H1 (cell line): Measurements from ENCODE around the gene DAW1. TPM values are rescaled to one million over a fixed set of nuclear protein-coding genes. Genes with fewer than 3 reads are reported as not detected.

Source experiments
- CTCF ChIA-PET: fragments of 300-600 bp; sonication (Branson Sonifier 250); formaldehyde crosslinking; loops from one replicate; lab custom pipeline; 2021; ENCODE audit not compliant: partially characterized antibody; lab: Charles Lee
- POLR2A ChIA-PET: fragments of 300-600 bp; sonication (Branson Sonifier 250); formaldehyde crosslinking; loops from one replicate; lab custom pipeline; 2021; ENCODE audit warnings: inconsistent platforms; ENCODE audit not compliant: partially characterized antibody; lab: Charles Lee
- DNase-seq, 2 experiments: peaks; one replicate each; pipeline versions ENCODE4 v3.0.0 to v3.0.0-alpha.2; 2010 to 2022; ENCODE audit warnings: low spot score in 2 of 2, low read depth in 1 of 2, mixed read lengths in 1 of 2
- FAIRE-seq: peaks from 2 replicates; lab custom pipeline; 2011; peaks lifted over from hg19 to GRCh38; lab: Jason Lieb, UNC
- H2AFZ ChIP-seq: 2 replicates; pipeline ENCODE4 v1.8.1; 2012; ENCODE audit warnings: low read length, inconsistent platforms
- H2AK5ac ChIP-seq: 2 replicates; pipeline ENCODE4 v1.6.1; 2013; ENCODE audit warnings: low read depth, low read length
- H2BK120ac ChIP-seq: replicated peaks from 2 replicates; pipeline ENCODE3; 2013; ENCODE audit warnings: low read depth, low read length, inconsistent platforms
- H2BK12ac ChIP-seq: 2 replicates; pipeline ENCODE4 v1.6.1; 2013; ENCODE audit warnings: low read depth, low read length
- H2BK15ac ChIP-seq: 2 replicates; pipeline ENCODE4 v1.6.1; 2013; ENCODE audit warnings: low read length
- H2BK20ac ChIP-seq: 2 replicates; pipeline ENCODE4 v1.6.1; 2013; ENCODE audit warnings: low read length
- H2BK5ac ChIP-seq: 2 replicates; pipeline ENCODE4 v1.6.1; 2013; ENCODE audit warnings: low read depth, low read length
- H3K14ac ChIP-seq: 2 replicates; pipeline ENCODE4 v1.6.1; 2013; ENCODE audit warnings: inconsistent platforms; ENCODE audit not compliant: insufficient read length
- H3K18ac ChIP-seq: 2 replicates; pipeline ENCODE4 v1.6.1; 2013; ENCODE audit warnings: low read length; ENCODE audit errors: extremely low read depth
- H3K23ac ChIP-seq: 2 replicates; pipeline ENCODE4 v1.6.1; 2013; ENCODE audit warnings: inconsistent platforms; ENCODE audit not compliant: insufficient read length
- H3K23me2 ChIP-seq: 2 replicates; pipeline ENCODE4 v1.6.1; 2013; ENCODE audit warnings: low read depth, low read length
- H3K27ac ChIP-seq: 2 replicates; pipeline ENCODE4 v1.6.1; 2011; ENCODE audit warnings: low read depth, low read length, inconsistent platforms
- H3K27me3 ChIP-seq, 4 experiments: replicated peaks in 1 of 4; 1 replicate in 1 of 4; 2 replicates in 3 of 4; pipeline versions ENCODE4 v1.6.1 to v1.8.1; 2011 to 2013; ENCODE audit warnings: low read length in 3 of 4, mild to moderate bottlenecking in 3 of 4, inconsistent platforms in 2 of 4, mixed read lengths in 2 of 4, moderate library complexity in 1 of 4; ENCODE audit not compliant: control insufficient read depth in 3 of 4, insufficient read depth in 3 of 4; ENCODE audit errors: extremely low read depth in 1 of 4
- H3K36me3 ChIP-seq, 4 experiments: 2 replicates each; pipeline versions ENCODE4 v1.6.1 to v1.8.1; 2011 to 2013; ENCODE audit warnings: mild to moderate bottlenecking in 4 of 4, low read length in 3 of 4, moderate library complexity in 2 of 4, control low read depth in 1 of 4, inconsistent platforms in 1 of 4; ENCODE audit not compliant: insufficient read depth in 4 of 4, control insufficient read depth in 2 of 4
- H3K4ac ChIP-seq: replicated peaks from 2 replicates; pipeline ENCODE3; 2013; ENCODE audit warnings: low read length, low read depth, mixed read lengths, inconsistent platforms; ENCODE audit not compliant: insufficient read length
- H3K4me1 ChIP-seq, 4 experiments: replicated peaks in 1 of 4; 1 replicate in 1 of 4; 2 replicates in 3 of 4; pipeline versions ENCODE4 v1.6.1 to v1.8.1; 2011 to 2013; ENCODE audit warnings: low read length in 3 of 4, inconsistent platforms in 2 of 4, mixed read lengths in 1 of 4; ENCODE audit not compliant: insufficient read depth in 4 of 4, control insufficient read depth in 3 of 4
- H3K4me2 ChIP-seq, 2 experiments: 2 replicates each; pipeline versions ENCODE4 v1.6.1 to v1.8.1; 2011 to 2013; ENCODE audit warnings: low read depth in 2 of 2, low read length in 2 of 2, control low read depth in 1 of 2, inconsistent platforms in 1 of 2, mild to moderate bottlenecking in 1 of 2; ENCODE audit not compliant: insufficient read depth in 1 of 2
- H3K4me3 ChIP-seq, 4 experiments: fragments of 200-600, 300-600 bp in 1 of 4; sonication (generic), shearing (Covaris generic), sonication (Bioruptor Twin) in 1 of 4; 2 replicates each; pipeline versions ENCODE4 v1.5.1 to v1.8.1; 2011 to 2016; ENCODE audit warnings: low read length in 4 of 4, low read depth in 3 of 4, control low read depth in 2 of 4, inconsistent platforms in 2 of 4, mild to moderate bottlenecking in 2 of 4, mixed read lengths in 1 of 4, moderate library complexity in 1 of 4; ENCODE audit not compliant: insufficient read depth in 2 of 4; ENCODE audit errors: extremely low read depth in 1 of 4
- H3K56ac ChIP-seq: replicated peaks from 2 replicates; pipeline ENCODE3; 2013; ENCODE audit warnings: low read depth, mild to moderate bottlenecking, mixed read lengths, low read length, inconsistent platforms; ENCODE audit not compliant: insufficient read length
- H3K79me1 ChIP-seq: 2 replicates; pipeline ENCODE4 v1.6.1; 2013; ENCODE audit warnings: low read depth, low read length, control low read depth
- H3K79me2 ChIP-seq, 2 experiments: 2 replicates each; pipeline versions ENCODE4 v1.6.1 to v1.8.1; 2012 to 2013; ENCODE audit warnings: low read length in 2 of 2, mild to moderate bottlenecking in 2 of 2, inconsistent platforms in 1 of 2; ENCODE audit not compliant: insufficient read depth in 2 of 2, control insufficient read depth in 1 of 2
- H3K9ac ChIP-seq, 4 experiments: replicated peaks in 1 of 4; 1 replicate in 1 of 4; 2 replicates in 3 of 4; pipeline versions ENCODE4 v1.6.1 to v1.8.1; 2011 to 2013; ENCODE audit warnings: low read depth in 3 of 4, low read length in 3 of 4, control low read depth in 2 of 4, mild to moderate bottlenecking in 2 of 4, moderate library complexity in 2 of 4, inconsistent platforms in 1 of 4; ENCODE audit errors: extremely low read depth in 1 of 4
- H3K9me3 ChIP-seq, 2 experiments: 2 replicates each; pipeline versions ENCODE4 v1.6.1 to v1.8.1; 2012 to 2013; ENCODE audit warnings: mild to moderate bottlenecking in 2 of 2, moderate library complexity in 2 of 2, control low read depth in 1 of 2, inconsistent platforms in 1 of 2, low read depth in 1 of 2, low read length in 1 of 2, mixed read lengths in 1 of 2; ENCODE audit not compliant: insufficient read depth in 2 of 2
- H4K20me1 ChIP-seq, 2 experiments: replicated peaks in 1 of 2; 2 replicates each; pipeline versions ENCODE3 to v1.8.1; 2011 to 2013; ENCODE audit warnings: inconsistent platforms in 2 of 2, low read length in 2 of 2, mild to moderate bottlenecking in 1 of 2; ENCODE audit not compliant: insufficient read depth in 2 of 2, control insufficient read depth in 1 of 2
- H4K5ac ChIP-seq: 2 replicates; pipeline ENCODE4 v1.6.1; 2013; ENCODE audit warnings: low read length, low read depth, mixed read lengths, inconsistent platforms; ENCODE audit not compliant: insufficient read length
- H4K8ac ChIP-seq: 2 replicates; pipeline ENCODE4 v1.8.0; 2013; ENCODE audit warnings: mild to moderate bottlenecking, moderate library complexity, low read length, inconsistent platforms; ENCODE audit not compliant: insufficient read depth; ENCODE audit errors: extremely low read depth
- H4K91ac ChIP-seq: replicated peaks from 2 replicates; pipeline ENCODE3; 2013; ENCODE audit warnings: low read length, mixed read lengths, inconsistent platforms; ENCODE audit not compliant: insufficient read length
- EP300 ChIP-seq, 2 experiments: IDR thresholded peaks; 1 replicate in 1 of 2; 2 replicates in 1 of 2; pipeline ENCODE4 v1.6.1; 2011 to 2012; ENCODE audit warnings: low read depth in 2 of 2, low read length in 2 of 2, mild to moderate bottlenecking in 2 of 2, borderline replicate concordance in 1 of 2, inconsistent platforms in 1 of 2, moderate library complexity in 1 of 2
- HDAC2 ChIP-seq, 2 experiments: fragments of 300-600 bp in 1 of 2; sonication (generic) in 1 of 2; IDR thresholded peaks; 2 replicates each; pipeline ENCODE4 v1.6.1; 2011 to 2012; ENCODE audit warnings: low read depth in 2 of 2, low read length in 2 of 2, mild to moderate bottlenecking in 2 of 2, moderate library complexity in 2 of 2, borderline replicate concordance in 1 of 2, inconsistent platforms in 1 of 2
- SP1 ChIP-seq: IDR thresholded peaks from 2 replicates; pipeline ENCODE4 v1.6.1; 2011; ENCODE audit warnings: low read depth, low read length
- TAF1 ChIP-seq: IDR thresholded peaks from 2 replicates; pipeline ENCODE4 v1.6.1; 2011; ENCODE audit warnings: mild to moderate bottlenecking, low read depth, low read length
- WGBS, 2 experiments: shearing (Covaris generic) in 1 of 2; methylation state at CpG; one replicate each; pipeline versions ENCODE4 v1.1.6 to v1.1.7; 2013 to 2015; ENCODE audit warnings: low lambda C conversion rate in 2 of 2, mixed read lengths in 2 of 2, inconsistent platforms in 1 of 2, low coverage in 1 of 2, missing lambda C conversion rate in 1 of 2; ENCODE audit not compliant: insufficient replicate concordance in 2 of 2, insufficient coverage in 1 of 2, insufficient read length in 1 of 2; ENCODE audit errors: extremely low coverage in 1 of 2, missing lambda C conversion rate in 1 of 2; 5-methylcytosine and 5-hydroxymethylcytosine counted together
- polyA plus RNA-seq, 7 experiments: library from polyadenylated mRNA; depleted of rRNA in 3 of 7; stranded (reverse) in 5 of 7; unstranded in 2 of 7; fragments of >200 nt in 5 of 7; fragments of 200-250 nt in 2 of 7; gene quantifications; 1 replicate in 5 of 7; 2 replicates in 1 of 7; 4 replicates in 1 of 7; pipeline versions ENCODE4 v1.2.1 to v1.2.3, GENCODE V29; 2011 to 2013; ENCODE audit warnings: missing spikeins in 2 of 7, mixed read lengths in 2 of 7
- total RNA-seq: library from RNA; stranded (reverse); fragmentation: NEBNext Ultra II Directional; extraction: Animal tissue kit (Norgen Biotek cat#: 25700); gene quantifications from 2 replicates; pipeline ENCODE4 v1.2.1, GENCODE V29; 2021

DAW1 gene
- total and polyA plus RNA-seq, 2 of the 8 experiments (the other 6 are each of a cell fraction or from before 2014, with no cell fraction given), result 0.44 to 1.4 TPM

DNA sequence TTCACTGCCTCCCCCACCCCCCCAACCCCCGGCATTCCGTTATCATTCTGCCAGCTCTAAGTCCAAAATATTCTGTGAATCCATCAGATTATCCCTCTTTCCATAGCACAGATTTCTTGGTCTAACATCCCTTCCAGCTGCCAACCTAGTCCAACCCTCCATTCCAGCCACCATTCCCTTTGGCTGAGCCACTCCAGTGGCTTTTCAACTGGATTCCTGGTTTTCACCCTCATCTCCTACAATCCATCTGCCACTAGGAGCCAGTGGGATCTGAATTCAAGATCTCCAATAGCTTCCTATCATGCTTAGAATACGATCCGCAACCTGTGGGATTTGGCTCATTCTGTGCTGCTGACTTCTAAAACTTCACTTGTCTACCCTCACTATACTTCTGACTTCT lies 1.2 kb downstream of the DAW1 start:
- DNase-seq (no peak), FAIRE-seq (no peak)
- no peak overlapping the region for H2BK15ac ChIP-seq
- H2BK120ac ChIP-seq, result no peak overlapping the region
- H3K14ac ChIP-seq, result no peak overlapping the region
- 0 out of 2 replicates have a peak overlapping the region, but pooled peaks have one; percentile 51 for H2AFZ ChIP-seq
- H3K79me1 ChIP-seq, result no peaks in the 10 kb centered on the region
- peaks cover 0 to 5% (median 3%) of the 10 kb centered on the region in 4 experiments; a peak in 4 of 7 replicates for H3K4me1 ChIP-seq
- POLR2A ChIA-PET, result no interaction called here
- no peak overlapping the region for H3K4me2 ChIP-seq
- H2BK12ac ChIP-seq, result no peak overlapping the region
- H3K27ac ChIP-seq, result no peak overlapping the region
- WGBS, 2 experiments, result 92% methylated on average over 4 of the region's 4 CpGs; no CpG with 5 or more reads in 1 of the 2 experiments
- no peak overlapping the region for H4K91ac ChIP-seq
- no peak overlapping the region for H3K9ac ChIP-seq
- no peak overlapping the region for H2BK20ac ChIP-seq
- no peak overlapping the region for H3K56ac ChIP-seq
- no peaks in the 10 kb centered on the region for H3K79me2 ChIP-seq
- no peak overlapping the region for H2AK5ac ChIP-seq
- H4K8ac ChIP-seq, result no peak overlapping the region
- no peak overlapping the region for H2BK5ac ChIP-seq
- H4K20me1 ChIP-seq, result no peaks in the 10 kb centered on the region
- CTCF ChIA-PET, result interaction anchor here (1.1 to 6.2 kb wide), 7 partner anchors 11 to 214 kb away, joined by 3 to 58 read pairs (median 6); no protein-coding TSS in a partner anchor
- H3K4ac ChIP-seq, result no peak overlapping the region
- H3K9me3 ChIP-seq, result no peaks in the 10 kb centered on the region
- no peak overlapping the region for H3K18ac ChIP-seq
- no peak overlapping the region for H3K4me3 ChIP-seq
- H3K23ac ChIP-seq, result no peak overlapping the region
- H3K27me3 ChIP-seq, result no peaks in the 10 kb centered on the region
- no peak overlapping the region for H4K5ac ChIP-seq
- no peak for TF ChIP-seq TAF1
- TF ChIP-seq SP1, result no peak
- TF ChIP-seq HDAC2 (IDR thresholded peaks at IDR 0.05; ENCODE audit: borderline replicate concordance in 1 of 2, low read depth in 2 of 2, low read length in 2 of 2), result no peak
- no peak for TF ChIP-seq EP300 (IDR thresholded peaks at IDR 0.05; ENCODE audit: borderline replicate concordance in 1 of 2, low read depth in 2 of 2, low read length in 2 of 2)
- TF ChIP-seq, all 59 proteins: peak for 0
- Histone ChIP-seq H3K36me3 (no peaks in the 10 kb centered on the region; a peak in 1 of 8 replicates), H3K23me2 (peaks cover 5% of the 10 kb centered on the region; the same call in 1 of the 2 replicates)
